ENCODE data around the gene CHD3.

The CHD3 gene

DNA sequence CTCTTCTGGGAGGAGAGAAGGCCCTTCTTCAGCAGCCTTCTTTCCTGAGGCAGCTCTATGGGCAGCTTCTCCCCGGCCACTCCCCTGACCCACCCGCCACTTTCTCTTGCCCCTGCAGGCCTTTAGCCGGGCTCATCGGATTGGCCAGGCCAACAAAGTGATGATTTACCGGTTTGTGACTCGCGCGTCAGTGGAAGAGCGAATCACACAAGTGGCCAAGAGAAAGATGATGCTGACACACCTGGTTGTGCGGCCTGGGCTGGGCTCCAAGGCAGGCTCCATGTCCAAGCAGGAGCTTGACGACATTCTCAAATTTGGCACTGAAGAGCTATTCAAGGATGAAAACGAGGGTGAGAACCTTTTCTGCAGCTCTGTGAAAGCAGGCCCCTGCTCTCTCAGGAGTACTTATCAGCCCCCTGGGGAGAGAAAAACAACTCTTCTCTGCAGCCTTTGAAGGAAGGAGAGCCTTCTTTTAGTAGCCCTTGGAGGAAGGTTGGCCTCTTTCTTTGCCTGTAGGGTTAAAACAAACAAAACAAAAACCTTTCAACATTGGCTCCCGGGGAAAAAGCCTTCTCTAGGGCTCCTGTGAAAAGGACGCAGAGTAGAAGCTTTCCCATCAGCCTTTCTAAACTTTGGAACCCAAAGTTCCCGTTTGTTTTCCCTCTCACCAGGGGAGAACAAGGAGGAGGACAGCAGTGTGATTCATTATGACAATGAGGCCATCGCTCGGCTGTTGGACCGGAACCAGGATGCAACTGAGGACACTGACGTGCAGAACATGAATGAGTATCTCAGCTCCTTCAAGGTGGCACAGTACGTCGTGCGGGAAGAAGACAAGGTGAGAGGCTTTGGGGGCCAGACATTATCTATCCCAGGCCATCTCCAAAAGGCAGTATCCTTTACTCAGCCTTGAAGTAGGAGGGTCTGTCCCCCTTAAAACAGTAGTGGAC, 14.8 kb downstream of the CHD3 start:
- DNase-seq = no peak

DNA sequence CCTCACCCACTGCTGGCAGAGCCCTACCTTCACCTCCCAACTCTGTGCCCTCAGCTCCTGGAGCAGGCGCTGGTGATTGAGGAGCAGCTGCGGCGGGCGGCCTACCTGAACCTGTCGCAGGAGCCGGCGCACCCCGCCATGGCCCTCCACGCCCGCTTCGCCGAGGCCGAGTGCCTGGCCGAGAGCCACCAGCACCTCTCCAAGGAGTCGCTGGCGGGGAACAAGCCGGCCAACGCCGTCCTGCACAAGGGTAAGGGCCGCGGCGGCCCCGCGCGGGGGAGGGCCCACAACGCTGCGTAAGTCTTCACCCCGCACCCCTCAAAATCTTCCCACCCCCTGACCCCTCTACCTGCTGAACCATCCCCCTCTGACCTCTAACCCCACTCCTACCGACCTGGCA, 20.5 kb downstream of the CHD3 start:
- DNase-seq = no peak

- DNase-seq = no peak
These were observed 21.7 kb downstream of the CHD3 start for GRCh38 chr17:7910281-7910680.

- no peak for DNase-seq
These were observed 22.1 kb downstream of the CHD3 start for GRCh38 chr17:7910711-7911110.

GRCh38 chr17:7911116-7911515, 22.5 kb downstream of the CHD3 start:
- no peak for DNase-seq

DNA sequence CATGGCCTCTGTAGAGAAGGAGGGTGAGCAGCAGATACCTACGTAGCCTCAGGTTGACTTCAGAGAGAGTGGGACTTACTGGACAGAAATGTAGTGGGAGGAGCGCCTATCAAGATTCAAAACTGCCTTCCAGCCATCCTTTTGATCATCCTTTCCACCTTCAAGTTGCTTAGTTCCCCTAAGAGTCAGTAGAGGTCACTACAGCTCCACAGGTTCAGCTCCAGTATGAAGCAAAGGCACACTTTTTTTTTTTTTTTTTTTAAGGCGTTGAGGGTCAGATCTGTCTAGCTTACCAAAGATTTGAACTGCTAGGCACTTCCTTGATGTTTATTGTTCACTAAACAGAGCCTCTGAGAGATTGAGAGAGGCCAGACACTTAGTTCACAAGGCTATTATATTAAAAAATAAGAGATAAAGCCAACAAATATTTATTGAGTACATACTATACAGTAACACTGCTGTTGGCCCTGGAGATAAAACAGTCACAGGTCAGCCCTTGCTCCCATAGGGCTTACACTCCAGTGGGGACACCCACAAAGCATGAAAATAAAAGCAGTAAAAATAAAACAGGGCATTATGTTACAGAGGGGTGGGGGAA, 24.4 kb downstream of the CHD3 start:
- DNase-seq = peak; percentile 62

- no peak for DNase-seq
These were observed 26.6 kb downstream of the CHD3 start for GRCh38 chr17:7915179-7915610.

DNA sequence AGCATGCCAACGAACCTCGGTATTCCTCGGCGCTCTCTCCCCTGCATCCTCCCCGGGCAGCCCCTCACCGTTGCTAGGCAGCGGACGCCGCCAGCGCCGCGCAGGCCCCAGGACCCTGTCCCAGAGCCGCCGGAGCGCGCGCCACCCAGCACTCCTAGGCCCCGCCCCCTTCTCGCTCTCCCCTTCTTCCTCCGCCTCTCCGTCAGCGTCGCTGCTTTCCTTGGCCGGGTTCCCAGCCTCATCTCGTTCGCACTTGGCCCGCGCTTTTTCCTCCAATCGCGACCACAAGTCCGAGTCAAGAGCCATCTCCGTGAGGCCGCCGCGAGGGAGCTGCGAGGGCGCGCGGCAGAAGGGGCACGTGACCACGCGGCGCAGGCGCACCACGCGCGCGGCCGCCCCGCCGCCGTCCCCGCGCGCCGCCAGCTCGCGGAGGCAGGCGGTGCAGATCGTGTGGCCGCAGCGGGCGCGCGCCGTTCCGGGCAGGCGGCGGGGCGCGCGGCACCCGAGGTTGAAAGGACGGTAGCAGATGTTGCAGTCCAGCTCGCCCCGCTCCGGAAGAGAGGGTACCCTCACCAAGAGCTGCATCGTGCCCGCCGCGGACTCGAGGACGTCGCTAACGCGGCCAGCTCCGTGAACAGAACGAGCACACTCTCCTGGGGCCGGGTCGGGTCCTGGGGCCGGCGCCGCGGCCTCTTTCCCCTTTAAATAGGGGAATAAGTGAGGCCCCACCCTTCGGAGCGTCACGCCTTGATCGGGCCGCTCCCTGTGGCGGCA, 27.2 kb downstream of the CHD3 start, which contains the start of gene RNF227:
Gene RNF227 (minus strand): TSS at position 679 of the 774 bp plus-strand sequence. CDS start 94 bp downstream, at position 585.
- DNase-seq = peak; percentile 89

DNA sequence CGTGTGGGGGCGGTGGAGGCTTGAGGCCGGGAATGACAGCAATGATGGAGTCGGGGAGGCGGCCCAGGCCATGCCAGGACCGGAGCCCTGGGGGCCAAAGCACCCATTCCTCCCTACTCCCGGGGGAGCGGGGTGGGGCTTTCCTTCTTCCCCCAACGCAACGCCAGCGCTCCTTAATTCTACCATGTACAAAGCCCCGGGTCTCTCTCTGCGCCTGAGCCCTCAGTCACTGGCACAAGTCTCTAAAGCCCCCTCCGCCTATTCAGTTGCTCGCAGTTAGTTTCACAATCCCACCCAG, 27.7 kb downstream of the CHD3 start:
- no peak for DNase-seq

DNA sequence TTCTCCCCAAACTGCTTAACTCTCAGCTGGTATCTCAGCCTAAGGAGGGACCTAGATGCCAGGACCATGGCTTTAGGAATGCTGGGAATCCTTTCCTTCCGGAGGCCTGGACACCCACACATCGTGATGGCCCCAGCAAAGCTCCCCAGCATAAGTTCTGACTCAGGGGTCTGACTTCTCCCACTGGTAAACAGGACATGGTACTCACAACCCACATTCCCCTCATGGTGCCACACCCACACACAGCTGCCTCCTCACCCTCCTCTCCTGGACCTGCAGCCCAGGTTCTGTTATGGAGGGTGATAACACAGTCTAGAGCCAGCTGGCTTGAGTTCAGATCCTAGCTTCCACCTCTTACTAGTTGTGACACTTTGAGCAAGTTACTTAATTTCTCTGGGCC, 28.2 kb downstream of the CHD3 start:
- no peak for DNase-seq

DNA sequence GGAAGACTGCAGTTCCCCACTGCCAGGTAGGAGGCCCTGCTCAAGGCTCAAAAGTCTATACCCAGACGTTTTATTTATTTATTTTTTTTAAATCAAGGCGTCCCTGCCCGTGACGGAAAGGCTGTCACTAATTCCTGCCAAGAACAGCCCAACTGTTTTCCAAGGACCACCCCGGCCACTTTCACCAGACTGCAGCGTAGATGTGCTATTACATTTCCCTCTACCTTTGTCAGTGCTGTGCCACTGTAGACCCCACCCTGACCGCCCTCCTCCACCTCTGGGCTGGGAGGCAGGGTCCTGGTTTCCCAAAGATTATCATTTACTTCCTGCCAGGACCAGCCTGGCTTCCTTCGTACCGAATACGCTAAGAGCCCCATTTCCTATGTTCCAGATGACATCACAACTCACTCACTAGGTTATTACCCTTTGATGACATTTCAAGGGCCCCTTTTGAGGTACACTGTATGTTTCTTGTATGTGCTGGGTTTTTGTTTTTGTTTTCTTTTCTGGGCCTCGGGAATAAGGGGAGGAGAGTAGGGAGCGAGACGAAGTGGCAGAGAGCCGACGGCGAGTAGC, 33.8 kb downstream of the CHD3 start:
- no peak for DNase-seq

GRCh38 chr17:7922845-7923628, 34.4 kb downstream of the CHD3 start:
- peak; percentile 85 for DNase-seq

DNA sequence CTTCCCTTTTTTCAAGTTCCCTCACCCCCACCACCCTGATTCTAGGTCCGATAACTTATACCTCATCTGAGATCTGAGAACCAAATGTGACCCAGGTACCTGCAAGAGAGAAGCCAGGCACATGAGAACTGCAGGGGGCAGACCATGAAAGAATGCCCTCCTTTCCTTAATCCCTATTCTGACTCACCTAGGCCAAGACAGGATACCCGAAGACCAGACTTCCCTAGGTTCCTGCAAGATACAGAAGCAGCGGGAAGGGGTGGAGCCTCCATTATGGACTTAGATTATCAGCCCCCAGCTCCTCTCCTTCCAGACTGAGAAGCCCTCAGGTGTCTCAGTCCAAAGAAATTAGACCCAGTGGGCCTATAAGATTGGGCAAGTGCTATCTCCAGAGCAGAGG, 39.0 kb downstream of the CHD3 start:
- no peak for DNase-seq

- peak; percentile 56 for DNase-seq
These were observed 40.8 kb downstream of the CHD3 start, which contains the start of gene KCNAB3 for GRCh38 chr17:7929158-7930023. KCNAB3 (minus strand) TSS chr17:7929856; CDS start chr17:7929435, 421 bp downstream.

DNA sequence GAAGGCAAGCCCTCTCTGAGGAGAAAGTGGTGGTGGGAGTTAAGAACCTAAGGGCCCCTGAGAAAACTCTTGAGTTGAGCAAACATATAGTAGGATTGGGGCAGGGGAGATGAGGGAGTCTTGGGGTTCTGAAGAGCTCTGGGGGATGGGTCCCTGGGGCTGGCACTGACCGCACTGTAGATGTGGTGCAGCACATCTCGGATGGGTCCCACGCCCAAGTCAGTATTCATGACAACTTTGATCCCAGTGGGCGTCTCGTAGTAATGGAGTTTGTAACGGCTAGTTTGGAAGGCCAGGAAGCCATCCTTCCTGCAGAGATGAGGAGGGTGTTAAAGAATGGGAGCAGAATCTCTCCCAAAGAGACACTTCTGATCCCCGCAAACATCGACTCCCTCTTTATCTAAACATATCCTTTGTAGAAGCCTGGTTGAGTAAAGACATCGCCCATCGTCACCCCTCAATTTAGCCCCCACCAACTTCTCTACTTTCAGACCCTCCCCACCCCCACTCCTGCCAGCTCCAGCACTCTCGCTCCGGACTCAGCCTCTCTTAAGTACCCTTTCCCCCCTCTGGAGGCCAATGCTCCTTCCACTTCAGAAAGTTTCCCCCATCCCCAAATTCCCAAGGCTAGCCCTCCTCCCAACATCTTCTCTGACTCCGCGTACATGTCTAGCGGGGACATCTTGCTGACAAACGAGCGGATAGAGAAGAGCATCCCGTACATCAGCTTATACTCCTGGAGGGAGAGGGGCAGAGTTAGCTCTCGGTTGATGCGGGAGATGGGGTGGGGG, 42.4 kb downstream of the CHD3 start:
- DNase-seq = no peak

DNA sequence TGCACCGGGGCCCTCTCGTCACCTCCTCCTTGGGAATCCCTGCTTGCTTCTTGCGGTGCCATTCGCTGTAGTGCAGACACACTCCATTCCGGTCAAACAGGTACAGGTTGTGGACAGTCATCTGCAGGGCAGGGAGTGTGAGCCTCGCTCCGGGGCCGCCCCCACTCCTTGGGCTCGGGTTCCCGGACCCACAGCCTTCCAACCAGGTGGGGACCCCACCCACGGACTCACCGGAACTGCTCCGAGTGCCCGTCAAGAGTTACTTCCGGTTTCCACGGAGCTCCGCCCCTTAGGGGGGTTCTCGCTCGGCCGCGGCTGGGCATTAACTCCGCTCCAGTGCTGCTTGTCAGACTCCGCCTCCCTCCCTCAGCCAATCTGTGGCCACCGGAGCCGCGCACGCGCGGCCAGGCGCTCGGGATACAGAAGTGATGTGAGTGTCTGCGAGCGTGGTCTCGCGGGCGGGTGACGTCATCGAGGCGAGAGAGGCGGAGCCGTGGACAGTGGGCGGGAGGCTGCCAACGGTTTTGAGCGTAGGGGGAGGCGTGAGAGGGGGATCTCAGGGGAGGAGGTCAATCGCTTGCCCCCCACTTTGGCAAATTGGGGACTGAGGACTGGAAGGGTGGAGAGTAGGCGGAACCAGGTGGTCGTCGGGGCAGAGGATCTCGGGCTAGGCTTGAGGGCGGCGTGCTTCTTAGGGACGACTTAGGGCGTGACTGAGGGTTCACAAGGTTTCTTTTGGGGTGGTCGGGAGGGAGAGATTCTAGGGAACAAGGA, 43.3 kb downstream of the CHD3 start, which contains the start of the genes CNTROB and TRAPPC1:
Gene CNTROB (plus strand): TSS at position 498 of the 774 bp plus-strand sequence. CDS start 874 bp downstream, outside the sequence.
Gene TRAPPC1 (minus strand): TSS at position 238 of the 774 bp plus-strand sequence. CDS start 117 bp downstream, at position 121.
- DNase-seq = peak; percentile 99

- DNase-seq = peak; percentile 31
These were observed 43.9 kb downstream of the CHD3 start for GRCh38 chr17:7932483-7932891.

DNA sequence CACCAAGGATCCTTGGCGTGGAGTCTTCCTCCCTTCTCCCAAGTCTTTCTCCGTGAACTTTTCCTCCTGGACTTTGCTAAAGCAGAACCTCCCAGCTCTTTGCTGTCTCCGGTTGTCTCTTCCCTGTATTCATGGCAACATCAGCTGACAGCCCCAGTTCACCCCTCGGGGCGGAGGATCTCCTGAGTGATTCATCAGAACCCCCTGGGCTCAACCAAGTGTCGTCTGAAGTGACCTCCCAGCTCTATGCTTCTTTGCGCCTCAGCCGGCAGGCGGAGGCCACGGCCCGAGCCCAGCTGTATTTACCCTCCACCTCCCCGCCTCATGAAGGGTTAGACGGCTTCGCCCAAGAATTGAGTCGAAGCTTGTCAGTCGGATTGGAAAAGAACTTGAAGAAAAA, 44.4 kb downstream of the CHD3 start:
- no peak for DNase-seq

- DNase-seq = no peak
These were observed 47.3 kb downstream of the CHD3 start for GRCh38 chr17:7935859-7936258.

All from stimulated activated CD4-positive, alpha-beta T cell treated with anti-CD3 and anti-CD28 coated beads, Interleukin-4, amount 100 ng/mL, for 24 hours (primary cell).